GM13976 (cell line): Measurements from ENCODE around the gene SPEM3.

Source experiments
- DNase-seq: peaks from one replicate; pipeline ENCODE4 v3.0.0; 2012; ENCODE audit warnings: low spot score
- CTCF ChIP-seq: IDR thresholded peaks from 2 replicates; pipeline ENCODE4 v1.5.1; 2012; ENCODE audit warnings: borderline replicate concordance, mild to moderate bottlenecking; ENCODE audit not compliant: insufficient read depth; ENCODE audit errors: extremely low read depth, missing control alignments, control extremely low read depth
- in situ Hi-C: fragments of 300-500 bp; cut with MboI; formaldehyde crosslinking; loops from one replicate; pipeline ENCODE4 v1.12.0; 2022; ENCODE audit warnings: low sequenced_read_pairs, mixed read lengths, inconsistent platforms; ENCODE audit not compliant: unreplicated experiment

The SPEM3 gene

GRCh38 chr17:7428557-7428956 is at the start of gene SPEM3:
SPEM3 (plus strand) TSS chr17:7428857; CDS start chr17:7428903, 46 bp downstream.
- no peak for TF ChIP-seq CTCF
- DNase-seq = no peak
- in situ Hi-C loops = no loop called here

- no peak for TF ChIP-seq CTCF
- in situ Hi-C loops = no loop called here
Measured at GRCh38 chr17:7379134-7379533, 49.5 kb upstream of the SPEM3 start.

GRCh38 chr17:7380321-7380720 is 48.3 kb upstream of the SPEM3 start:
- in situ Hi-C loops = no loop called here
- no peak for DNase-seq
- TF ChIP-seq CTCF = no peak

More at GRCh38 chr17:7379134-7379533, 49.5 kb upstream of the SPEM3 start:
- no peak for DNase-seq

DNA sequence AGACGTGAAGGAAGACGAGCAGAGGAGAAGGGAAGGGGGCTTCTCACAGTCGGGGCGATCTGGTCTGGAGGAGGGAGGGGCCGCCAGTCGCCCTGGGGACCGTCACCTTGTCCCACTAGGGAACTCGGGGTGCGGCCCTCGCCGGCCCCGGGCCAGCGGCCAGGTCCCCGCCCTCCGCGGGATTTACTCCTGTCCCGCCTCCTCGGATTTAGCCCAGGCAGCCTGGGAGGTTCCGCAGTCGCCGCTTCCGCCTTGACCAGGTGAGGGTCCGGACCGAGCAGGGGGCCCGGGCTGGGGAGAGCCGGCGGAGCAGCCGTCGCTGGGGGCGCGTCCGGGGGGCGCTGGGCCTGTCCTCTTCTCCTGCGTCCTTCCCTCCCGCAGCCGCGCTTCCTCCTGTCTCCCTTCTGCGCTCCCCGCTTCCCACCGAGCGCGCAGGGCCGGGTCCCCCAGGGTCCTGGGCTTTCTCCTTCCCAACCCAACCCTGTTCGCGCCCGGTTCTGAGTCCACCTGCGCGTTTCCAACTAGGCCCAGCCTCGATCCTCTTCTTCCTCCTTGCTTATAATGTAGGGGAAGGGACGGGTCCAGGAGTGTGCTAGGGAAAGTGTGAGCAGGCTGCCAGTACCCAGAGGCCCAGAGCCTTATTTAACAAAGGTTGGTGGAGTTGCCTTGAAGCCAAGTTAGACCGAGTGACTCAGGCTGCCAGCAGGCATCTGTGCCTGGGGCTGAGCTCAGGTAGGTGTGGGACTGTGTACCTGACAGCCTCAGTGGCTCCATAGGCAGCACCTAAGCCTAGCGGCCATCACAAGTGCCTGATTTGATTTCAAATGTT is 47.6 kb upstream of the SPEM3 start, which contains the start of gene TNK1:
TNK1 (plus strand) TSS at position 235 of the 829 bp plus-strand sequence. CDS start 1,838 bp downstream, outside the sequence.
- in situ Hi-C loops = no loop called here
- DNase-seq = no peak
- TF ChIP-seq CTCF = no peak

GRCh38 chr17:7382901-7383300 is 45.8 kb upstream of the SPEM3 start:
- in situ Hi-C loops = no loop called here
- TF ChIP-seq CTCF = no peak
- no peak for DNase-seq

DNA sequence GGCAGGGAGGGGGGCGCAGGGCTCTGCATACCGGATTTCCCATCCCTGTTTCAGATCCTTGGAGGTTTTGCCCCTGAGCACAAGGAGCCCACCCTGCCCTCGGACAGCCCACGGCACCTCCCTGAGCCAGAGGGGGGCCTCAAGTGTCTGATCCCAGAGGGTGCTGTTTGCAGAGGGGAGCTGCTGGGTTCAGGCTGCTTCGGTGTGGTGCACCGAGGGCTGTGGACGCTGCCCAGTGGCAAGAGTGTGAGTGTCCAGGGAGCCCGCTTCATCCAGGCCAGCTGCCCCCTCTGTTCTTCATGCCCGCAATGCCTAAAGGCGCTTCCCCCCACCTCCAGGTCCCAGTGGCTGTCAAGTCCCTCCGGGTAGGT is 45.3 kb upstream of the SPEM3 start:
- no peak for TF ChIP-seq CTCF
- in situ Hi-C loops = no loop called here
- DNase-seq = no peak
